ENCODE data around the gene COX10.

Gene COX10

DNA sequence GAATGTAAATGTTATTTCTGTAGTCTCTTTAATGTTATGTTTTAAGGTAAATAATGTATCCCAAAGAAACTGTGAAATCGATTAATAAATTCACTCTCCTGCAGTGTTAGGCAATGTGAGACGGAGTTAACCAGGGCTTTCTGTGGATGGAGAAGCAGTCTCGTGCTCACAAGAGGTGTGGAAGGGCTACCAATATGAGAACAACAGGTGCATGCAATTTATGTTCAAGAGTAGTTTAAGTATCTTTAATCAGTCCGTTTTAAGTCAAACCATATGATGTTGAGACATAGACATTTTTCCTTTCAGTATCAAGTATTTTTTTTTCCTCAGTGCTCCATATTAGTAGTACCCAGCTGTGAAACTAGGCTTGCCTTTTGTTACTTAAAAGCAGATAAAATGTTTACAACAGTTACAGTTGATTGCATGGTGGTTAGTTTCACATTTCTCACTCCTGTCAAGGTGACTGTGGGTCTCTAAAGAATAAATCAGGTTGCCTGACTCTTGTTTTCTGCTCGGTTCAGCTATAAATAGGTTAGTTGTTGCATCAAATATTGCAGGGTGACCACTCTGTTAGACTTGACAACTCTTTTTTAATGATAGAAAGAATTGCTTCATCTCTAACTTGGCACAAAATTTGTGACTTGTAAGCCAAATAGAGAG lies 54.4 kb downstream of the COX10 start:
- Histone ChIP-seq H3K4me1 (ENCODE audit: control insufficient read depth, low read depth, low read length) (no peaks in the 10 kb centered on the region), H2BK120ac (ENCODE audit: low read depth, low read length) (no peak overlapping the region), H3K27ac (ENCODE audit: low read depth, low read length) (no peak overlapping the region), H2BK15ac (replicated peaks; ENCODE audit: low read depth) (no peak overlapping the region), H3K56ac (ENCODE audit: low read length) (no peak overlapping the region), H3K4ac (ENCODE audit: low read depth, low read length) (no peak overlapping the region), H2AK5ac (ENCODE audit: low read length) (no peak overlapping the region), H3K4me3 (ENCODE audit: low read length) (no peak overlapping the region), H4K8ac (ENCODE audit: low read depth, low read length) (no peak overlapping the region), H2BK5ac (ENCODE audit: low read length) (no peak overlapping the region), H3K18ac (ENCODE audit: low read length) (no peak overlapping the region), H3K79me1 (ENCODE audit: low read length) (peaks cover 10% of the 10 kb centered on the region), H3K9ac (ENCODE audit: low read length) (no peak overlapping the region), H3K79me2 (ENCODE audit: control insufficient read depth, insufficient read depth, low read length) (no peaks in the 10 kb centered on the region), H3K36me3 (ENCODE audit: control insufficient read depth, insufficient read depth, low read length) (no peaks in the 10 kb centered on the region), H3K23ac (ENCODE audit: low read length) (no peak overlapping the region), H3K4me2 (ENCODE audit: low read length) (no peak overlapping the region), H3K27me3 (ENCODE audit: insufficient read depth, low read length, poor library complexity) (no peaks in the 10 kb centered on the region), H4K5ac (ENCODE audit: low read length) (no peak overlapping the region)
- no peak for DNase-seq
- WGBS (ENCODE audit: extremely low coverage, insufficient coverage, low lambda C conversion rate), result no CpG with 5 or more reads among the region's 5 CpGs

DNA sequence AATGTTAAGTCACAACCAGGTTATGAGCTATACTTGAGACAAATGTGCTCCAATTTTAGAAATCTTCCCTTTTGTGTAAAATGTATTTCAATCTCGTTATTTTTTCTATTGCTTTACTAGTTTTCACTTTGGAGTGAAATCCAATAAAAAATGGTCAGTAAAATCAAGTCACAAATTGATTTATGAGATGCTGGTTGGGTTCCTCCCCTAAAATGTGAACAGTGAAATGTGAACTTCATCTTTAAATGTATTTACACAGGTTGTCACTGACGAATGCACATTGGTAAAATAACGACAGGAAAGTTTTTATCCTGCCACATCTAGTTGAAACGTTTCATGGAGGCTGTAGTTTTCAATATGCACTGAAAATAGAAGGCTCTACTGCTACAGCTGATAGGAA lies 55.5 kb downstream of the COX10 start:
- Histone ChIP-seq H2AK5ac (ENCODE audit: low read length) (no peak overlapping the region), H4K5ac (ENCODE audit: low read length) (no peak overlapping the region), H3K79me1 (ENCODE audit: low read length) (peaks cover 10% of the 10 kb centered on the region), H3K4me3 (ENCODE audit: low read length) (no peak overlapping the region), H3K56ac (ENCODE audit: low read length) (no peak overlapping the region), H3K23ac (ENCODE audit: low read length) (no peak overlapping the region), H3K27me3 (ENCODE audit: insufficient read depth, low read length, poor library complexity) (no peaks in the 10 kb centered on the region), H3K4me2 (ENCODE audit: low read length) (no peak overlapping the region), H3K27ac (ENCODE audit: low read depth, low read length) (no peak overlapping the region), H3K4me1 (ENCODE audit: control insufficient read depth, low read depth, low read length) (no peaks in the 10 kb centered on the region), H2BK5ac (ENCODE audit: low read length) (no peak overlapping the region), H4K8ac (ENCODE audit: low read depth, low read length) (no peak overlapping the region), H3K9ac (ENCODE audit: low read length) (no peak overlapping the region), H3K18ac (ENCODE audit: low read length) (no peak overlapping the region), H3K36me3 (ENCODE audit: control insufficient read depth, insufficient read depth, low read length) (no peaks in the 10 kb centered on the region), H3K4ac (ENCODE audit: low read depth, low read length) (no peak overlapping the region), H2BK120ac (ENCODE audit: low read depth, low read length) (no peak overlapping the region), H2BK15ac (replicated peaks; ENCODE audit: low read depth) (no peak overlapping the region), H3K79me2 (ENCODE audit: control insufficient read depth, insufficient read depth, low read length) (no peaks in the 10 kb centered on the region)
- no peak for DNase-seq
- no CpG with 5 or more reads among the region's 4 CpGs for WGBS (ENCODE audit: extremely low coverage, insufficient coverage, low lambda C conversion rate)

DNA sequence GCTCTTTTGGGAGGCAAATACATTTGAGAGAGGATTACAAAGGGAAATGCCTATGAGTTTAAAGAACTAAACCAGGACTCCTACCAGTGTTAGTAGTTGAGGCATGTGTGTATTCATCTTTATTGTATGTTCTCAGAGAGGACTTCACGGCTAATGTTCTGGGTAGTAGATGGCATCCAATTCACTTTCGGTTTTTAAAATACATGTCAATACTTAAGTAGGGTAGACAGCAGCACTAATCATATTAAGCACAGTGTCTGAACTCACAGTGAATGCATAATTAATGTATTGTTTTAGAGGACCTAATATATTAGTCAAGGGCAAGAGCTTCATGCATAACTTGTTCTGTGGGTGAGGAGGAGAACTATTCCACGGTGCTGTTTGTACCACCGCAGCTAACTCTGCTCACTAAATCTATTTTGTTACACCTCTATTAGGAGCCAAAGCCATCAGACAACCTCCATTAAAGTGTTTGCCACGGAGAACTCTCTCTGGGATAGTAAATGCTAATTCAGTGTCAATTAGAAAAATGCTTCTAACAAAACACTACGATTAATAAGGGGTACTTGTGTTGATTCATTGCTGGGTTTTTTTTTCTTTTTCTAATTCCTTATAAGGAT lies 56.3 kb downstream of the COX10 start:
- H3K36me3 ChIP-seq (ENCODE audit: control insufficient read depth, insufficient read depth, low read length), result no peaks in the 10 kb centered on the region
- DNase-seq, result no peak
- no peak overlapping the region for H4K8ac ChIP-seq (ENCODE audit: low read depth, low read length)
- no peak overlapping the region for H3K56ac ChIP-seq (ENCODE audit: low read length)
- H3K18ac ChIP-seq (ENCODE audit: low read length), result no peak overlapping the region
- H4K5ac ChIP-seq (ENCODE audit: low read length), result no peak overlapping the region
- no peak overlapping the region for H3K27ac ChIP-seq (ENCODE audit: low read depth, low read length)
- H3K27me3 ChIP-seq (ENCODE audit: insufficient read depth, low read length, poor library complexity), result no peaks in the 10 kb centered on the region
- no peak overlapping the region for H2BK5ac ChIP-seq (ENCODE audit: low read length)
- no peaks in the 10 kb centered on the region for H3K79me2 ChIP-seq (ENCODE audit: control insufficient read depth, insufficient read depth, low read length)
- no peak overlapping the region for H3K4ac ChIP-seq (ENCODE audit: low read depth, low read length)
- no peak overlapping the region for H3K23ac ChIP-seq (ENCODE audit: low read length)
- no peak overlapping the region for H2BK15ac ChIP-seq (replicated peaks; ENCODE audit: low read depth)
- no peak overlapping the region for H2BK120ac ChIP-seq (ENCODE audit: low read depth, low read length)
- H3K4me2 ChIP-seq (ENCODE audit: low read length), result no peak overlapping the region
- H3K9ac ChIP-seq (ENCODE audit: low read length), result no peak overlapping the region
- peaks cover 5% of the 10 kb centered on the region for H3K79me1 ChIP-seq (ENCODE audit: low read length)
- no CpG with 5 or more reads among the region's 6 CpGs for WGBS (ENCODE audit: extremely low coverage, insufficient coverage, low lambda C conversion rate)
- H3K4me1 ChIP-seq (ENCODE audit: control insufficient read depth, low read depth, low read length), result no peaks in the 10 kb centered on the region
- H2AK5ac ChIP-seq (ENCODE audit: low read length), result no peak overlapping the region
- no peak overlapping the region for H3K4me3 ChIP-seq (ENCODE audit: low read length)

DNA sequence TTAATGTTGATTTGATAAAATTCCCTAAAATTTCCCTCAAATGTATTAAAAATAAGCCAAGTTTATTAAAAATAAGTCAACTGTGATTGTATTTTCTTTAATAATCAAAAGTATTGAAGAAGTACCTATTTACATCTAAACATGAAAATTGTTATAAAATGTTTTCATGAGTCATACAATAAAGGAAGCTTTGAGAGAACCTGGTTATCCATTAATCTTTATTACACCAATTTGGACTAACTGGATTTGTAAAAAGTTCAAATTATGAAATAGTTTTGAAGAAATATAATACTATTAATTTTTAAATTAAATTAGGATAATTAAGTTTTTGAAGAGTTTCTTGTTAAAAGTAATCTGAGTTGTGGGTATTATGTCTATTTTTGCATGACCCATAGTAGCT lies 63.8 kb downstream of the COX10 start:
- H4K8ac ChIP-seq (ENCODE audit: low read depth, low read length), result no peak overlapping the region
- DNase-seq, result no peak
- no peak overlapping the region for H3K9ac ChIP-seq (ENCODE audit: low read length)
- no peaks in the 10 kb centered on the region for H3K36me3 ChIP-seq (ENCODE audit: control insufficient read depth, insufficient read depth, low read length)
- no peak overlapping the region for H2BK120ac ChIP-seq (ENCODE audit: low read depth, low read length)
- no peaks in the 10 kb centered on the region for H3K79me2 ChIP-seq (ENCODE audit: control insufficient read depth, insufficient read depth, low read length)
- no peak overlapping the region for H2BK5ac ChIP-seq (ENCODE audit: low read length)
- H3K79me1 ChIP-seq (ENCODE audit: low read length), result no peaks in the 10 kb centered on the region
- H3K56ac ChIP-seq (ENCODE audit: low read length), result no peak overlapping the region
- no peak overlapping the region for H2AK5ac ChIP-seq (ENCODE audit: low read length)
- no peak overlapping the region for H3K23ac ChIP-seq (ENCODE audit: low read length)
- H4K5ac ChIP-seq (ENCODE audit: low read length), result no peak overlapping the region
- no peak overlapping the region for H3K18ac ChIP-seq (ENCODE audit: low read length)
- no peaks in the 10 kb centered on the region for H3K27me3 ChIP-seq (ENCODE audit: insufficient read depth, low read length, poor library complexity)
- no peak overlapping the region for H3K4me3 ChIP-seq (ENCODE audit: low read length)
- no peaks in the 10 kb centered on the region for H3K4me1 ChIP-seq (ENCODE audit: control insufficient read depth, low read depth, low read length)
- H3K4ac ChIP-seq (ENCODE audit: low read depth, low read length), result no peak overlapping the region
- H2BK15ac ChIP-seq (replicated peaks; ENCODE audit: low read depth), result no peak overlapping the region
- no peak overlapping the region for H3K4me2 ChIP-seq (ENCODE audit: low read length)
- H3K27ac ChIP-seq (ENCODE audit: low read depth, low read length), result no peak overlapping the region

DNA sequence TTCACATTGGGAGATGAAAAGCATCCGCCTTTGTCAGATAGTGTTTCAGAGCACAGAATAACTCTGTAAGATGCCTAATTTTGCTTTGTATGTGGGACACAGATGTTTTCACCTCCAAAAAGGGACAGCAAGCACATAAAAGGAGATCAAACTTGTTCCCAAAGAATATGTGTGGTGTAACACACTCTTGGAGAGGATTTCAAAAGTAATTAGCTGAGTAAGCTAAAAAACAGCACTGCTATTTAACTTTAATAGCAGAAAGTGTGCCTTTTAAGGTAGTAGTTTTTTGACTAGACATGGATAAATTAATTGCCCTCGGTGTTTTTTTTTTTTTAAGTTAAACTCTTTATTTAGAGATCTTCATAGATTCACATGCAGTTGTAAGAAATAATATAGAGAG lies 65.2 kb downstream of the COX10 start:
- Histone ChIP-seq H2BK5ac (ENCODE audit: low read length) (no peak overlapping the region), H3K56ac (ENCODE audit: low read length) (no peak overlapping the region), H3K23ac (ENCODE audit: low read length) (no peak overlapping the region), H3K27me3 (ENCODE audit: insufficient read depth, low read length, poor library complexity) (no peaks in the 10 kb centered on the region), H3K36me3 (ENCODE audit: control insufficient read depth, insufficient read depth, low read length) (no peaks in the 10 kb centered on the region), H4K5ac (ENCODE audit: low read length) (no peak overlapping the region), H2BK15ac (replicated peaks; ENCODE audit: low read depth) (no peak overlapping the region), H3K79me1 (ENCODE audit: low read length) (no peaks in the 10 kb centered on the region), H4K8ac (ENCODE audit: low read depth, low read length) (no peak overlapping the region), H3K79me2 (ENCODE audit: control insufficient read depth, insufficient read depth, low read length) (no peaks in the 10 kb centered on the region), H2BK120ac (ENCODE audit: low read depth, low read length) (no peak overlapping the region), H3K9ac (ENCODE audit: low read length) (no peak overlapping the region), H3K18ac (ENCODE audit: low read length) (no peak overlapping the region), H3K4ac (ENCODE audit: low read depth, low read length) (no peak overlapping the region), H3K4me1 (ENCODE audit: control insufficient read depth, low read depth, low read length) (no peaks in the 10 kb centered on the region), H3K4me2 (ENCODE audit: low read length) (no peak overlapping the region), H2AK5ac (ENCODE audit: low read length) (no peak overlapping the region), H3K4me3 (ENCODE audit: low read length) (no peak overlapping the region), H3K27ac (ENCODE audit: low read depth, low read length) (no peak overlapping the region)
- WGBS (ENCODE audit: extremely low coverage, insufficient coverage, low lambda C conversion rate), result no CpG with 5 or more reads among the region's 2 CpGs
- DNase-seq, result no peak
